Keratinocyte (primary cell): ENCODE results near the gene ZNF701. TPM values are rescaled to one million over a fixed set of nuclear protein-coding genes. Genes with fewer than 3 reads are reported as not detected.

Source experiments
- DNase-seq: peaks from one replicate; pipeline ENCODE4 v3.0.0-alpha.2; 2011; ENCODE audit warnings: low read depth, missing footprints, low spot score
- FAIRE-seq: peaks from 2 replicates; lab custom pipeline; 2011; peaks lifted over from hg19 to GRCh38; lab: Jason Lieb, UNC
- H2AFZ ChIP-seq: 2 replicates; pipeline ENCODE4 v1.6.0; 2012; ENCODE audit warnings: low read length, control low read depth, inconsistent platforms; ENCODE audit not compliant: control insufficient read depth
- H3K27ac ChIP-seq: 2 replicates; pipeline ENCODE4 v1.5.1; 2011; ENCODE audit warnings: low read length; ENCODE audit not compliant: control insufficient read depth, insufficient read depth
- H3K27me3 ChIP-seq: 3 replicates; pipeline ENCODE4 v1.6.0; 2011; ENCODE audit warnings: low read length; ENCODE audit not compliant: control insufficient read depth, insufficient read depth; ENCODE audit errors: extremely low read depth
- H3K36me3 ChIP-seq, 2 experiments: 2 replicates in 1 of 2; 3 replicates in 1 of 2; pipeline ENCODE4 v1.5.1; 2011; ENCODE audit warnings: low read length in 2 of 2, mild to moderate bottlenecking in 1 of 2; ENCODE audit not compliant: control insufficient read depth in 2 of 2, insufficient read depth in 2 of 2; ENCODE audit errors: extremely low read depth in 1 of 2
- H3K4me1 ChIP-seq: 3 replicates; pipeline ENCODE4 v1.5.1; 2011; ENCODE audit warnings: low read length; ENCODE audit not compliant: control insufficient read depth, insufficient read depth; ENCODE audit errors: extremely low read depth
- H3K4me2 ChIP-seq: 3 replicates; pipeline ENCODE4 v1.6.0; 2011; ENCODE audit warnings: low read depth, low read length; ENCODE audit not compliant: control insufficient read depth, insufficient read depth; ENCODE audit errors: extremely low read depth
- H3K4me3 ChIP-seq, 3 experiments: fragments of 200-600 bp in 1 of 3; sonication (generic) in 1 of 3; 2 replicates in 2 of 3; 3 replicates in 1 of 3; pipeline ENCODE4 v1.5.1; 2011 to 2016; ENCODE audit warnings: low read length in 3 of 3, mild to moderate bottlenecking in 3 of 3, control low read depth in 2 of 3, inconsistent platforms in 1 of 3, low read depth in 1 of 3, mixed read lengths in 1 of 3, mixed run types in 1 of 3, moderate library complexity in 1 of 3; ENCODE audit not compliant: control insufficient read depth in 2 of 3, insufficient read depth in 2 of 3; ENCODE audit errors: extremely low read depth in 1 of 3
- H3K79me2 ChIP-seq: 2 replicates; pipeline ENCODE4 v1.6.0; 2012; ENCODE audit warnings: low read length; ENCODE audit not compliant: control insufficient read depth, insufficient read depth
- H3K9ac ChIP-seq: 3 replicates; pipeline ENCODE4 v1.6.0; 2011; ENCODE audit warnings: low read length; ENCODE audit not compliant: control insufficient read depth, insufficient read depth; ENCODE audit errors: extremely low read depth
- H3K9me1 ChIP-seq: 3 replicates; pipeline ENCODE4 v1.6.0; 2011; ENCODE audit warnings: low read length; ENCODE audit not compliant: control insufficient read depth, insufficient read depth; ENCODE audit errors: extremely low read depth
- H3K9me3 ChIP-seq: 2 replicates; pipeline ENCODE4 v1.5.1; 2012; ENCODE audit warnings: low read depth, low read length; ENCODE audit not compliant: control insufficient read depth
- H4K20me1 ChIP-seq: 3 replicates; pipeline ENCODE4 v1.6.0; 2011; ENCODE audit warnings: low read length; ENCODE audit not compliant: control insufficient read depth, insufficient read depth; ENCODE audit errors: extremely low read depth
- EZH2 ChIP-seq: IDR thresholded peaks from one replicate; pipeline ENCODE4 v1.6.1; 2012; ENCODE audit warnings: inconsistent platforms, mild to moderate bottlenecking, low read length, moderate library complexity
- dilution Hi-C: fragments of 300-500 bp; cut with MboI; formaldehyde crosslinking; loops from one replicate; pipeline ENCODE4 v1.7.0; 2020; ENCODE audit warnings: low sequenced_read_pairs; ENCODE audit not compliant: extremely low pct_ligation_motif_present
- polyA plus RNA-seq, 5 experiments: library from polyadenylated mRNA; depleted of rRNA in 3 of 5; stranded (reverse) in 3 of 5; stranded (forward) in 1 of 5; unstranded in 1 of 5; fragments of >200 nt; gene quantifications; 1 replicate in 1 of 5; 2 replicates in 3 of 5; 3 replicates in 1 of 5; pipeline versions ENCODE4 v1.2.1 to v1.2.3, GENCODE V29; 2011 to 2012; ENCODE audit warnings: missing spikeins in 2 of 5, low read depth in 1 of 5, low replicate concordance in 1 of 5
- TF ChIP-seq, protein P1 (sequence below), 3 experiments: IDR thresholded peaks in 1 of 3; conservative IDR thresholded peaks in 1 of 3; optimal IDR thresholded peaks in 1 of 3; 2 replicates in 2 of 3; 3 replicates in 1 of 3; pipeline versions ENCODE3 to v1.5.1; 2011; ENCODE audit warnings: low read length in 3 of 3, mild to moderate bottlenecking in 3 of 3, moderate library complexity in 2 of 3, control low read depth in 1 of 3, inconsistent platforms in 1 of 3; ENCODE audit not compliant: insufficient read depth in 2 of 3; ENCODE audit errors: extremely low read depth in 1 of 3

The ZNF701 gene
- polyA plus RNA-seq, 1 donor (not counting 4 experiments of a cell fraction or from before 2014, with no cell fraction given), result 7.2 TPM

- Histone ChIP-seq H3K27me3 (no peaks in the 10 kb centered on the region), H3K9me3 (peaks cover 33% of the 10 kb centered on the region), H2AFZ (no peak overlapping the region), H3K36me3 (peaks cover 12 to 22% of the 10 kb centered on the region in 2 experiments), H4K20me1 (no peaks in the 10 kb centered on the region), H3K9ac (no peak overlapping the region), H3K79me2 (peaks cover 2% of the 10 kb centered on the region), H3K9me1 (no peaks in the 10 kb centered on the region), H3K4me3 (no peak overlapping the region), H3K4me1 (no peaks in the 10 kb centered on the region), H3K27ac (no peak overlapping the region), H3K4me2 (no peak overlapping the region)
- TF ChIP-seq, protein P1, sequence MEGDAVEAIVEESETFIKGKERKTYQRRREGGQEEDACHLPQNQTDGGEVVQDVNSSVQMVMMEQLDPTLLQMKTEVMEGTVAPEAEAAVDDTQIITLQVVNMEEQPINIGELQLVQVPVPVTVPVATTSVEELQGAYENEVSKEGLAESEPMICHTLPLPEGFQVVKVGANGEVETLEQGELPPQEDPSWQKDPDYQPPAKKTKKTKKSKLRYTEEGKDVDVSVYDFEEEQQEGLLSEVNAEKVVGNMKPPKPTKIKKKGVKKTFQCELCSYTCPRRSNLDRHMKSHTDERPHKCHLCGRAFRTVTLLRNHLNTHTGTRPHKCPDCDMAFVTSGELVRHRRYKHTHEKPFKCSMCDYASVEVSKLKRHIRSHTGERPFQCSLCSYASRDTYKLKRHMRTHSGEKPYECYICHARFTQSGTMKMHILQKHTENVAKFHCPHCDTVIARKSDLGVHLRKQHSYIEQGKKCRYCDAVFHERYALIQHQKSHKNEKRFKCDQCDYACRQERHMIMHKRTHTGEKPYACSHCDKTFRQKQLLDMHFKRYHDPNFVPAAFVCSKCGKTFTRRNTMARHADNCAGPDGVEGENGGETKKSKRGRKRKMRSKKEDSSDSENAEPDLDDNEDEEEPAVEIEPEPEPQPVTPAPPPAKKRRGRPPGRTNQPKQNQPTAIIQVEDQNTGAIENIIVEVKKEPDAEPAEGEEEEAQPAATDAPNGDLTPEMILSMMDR (optimal IDR thresholded peaks at IDR 0.05 in 1 of 3, IDR thresholded peaks at IDR 0.05 in 1 of 3, conservative IDR thresholded peaks at IDR 0.05 in 1 of 3; ENCODE audit: extremely low read depth in 1 of 3, insufficient read depth in 2 of 3, low read length in 3 of 3), result no peak
- no peak for TF ChIP-seq EZH2
- no peak for FAIRE-seq
- dilution Hi-C loops, result no loop called here
- DNase-seq, result no peak
Observed at GRCh38 chr19:52613299-52613906, 43.3 kb downstream of the ZNF701 start.

DNA sequence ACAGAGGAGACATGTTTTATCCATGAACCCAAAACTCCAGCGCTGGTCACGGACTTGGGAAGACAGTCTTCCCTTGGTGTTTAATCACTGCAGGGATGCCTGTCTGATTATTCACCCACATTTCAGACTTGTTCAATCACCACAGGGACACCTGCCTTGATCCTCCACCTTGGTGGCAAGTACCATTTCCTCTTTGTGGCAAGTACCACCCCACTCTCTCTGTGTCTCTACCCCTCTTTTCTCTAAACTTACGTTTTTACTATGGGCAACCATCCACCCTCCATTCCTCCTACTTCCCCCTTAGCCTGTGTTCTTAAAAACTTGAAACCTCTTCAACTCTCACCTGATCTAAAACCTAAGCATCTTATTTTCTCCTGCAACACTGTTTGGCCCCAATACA lies 51.3 kb downstream of the ZNF701 start:
- FAIRE-seq (no peak), DNase-seq (no peak)
- H2AFZ ChIP-seq, result no peak overlapping the region
- H3K4me1 ChIP-seq, result no peaks in the 10 kb centered on the region
- H3K9ac ChIP-seq, result no peak overlapping the region
- H4K20me1 ChIP-seq, result no peaks in the 10 kb centered on the region
- dilution Hi-C loops, result no loop called here
- H3K36me3 ChIP-seq, result peaks cover 3 to 19% of the 10 kb centered on the region in 2 experiments
- H3K27me3 ChIP-seq, result no peaks in the 10 kb centered on the region
- H3K9me3 ChIP-seq, result peaks cover 3% of the 10 kb centered on the region
- TF ChIP-seq EZH2, result no peak
- TF ChIP-seq, protein P1 (optimal IDR thresholded peaks at IDR 0.05 in 1 of 3, IDR thresholded peaks at IDR 0.05 in 1 of 3, conservative IDR thresholded peaks at IDR 0.05 in 1 of 3; ENCODE audit: extremely low read depth in 1 of 3, insufficient read depth in 2 of 3, low read length in 3 of 3), result no peak
- no peak overlapping the region for H3K27ac ChIP-seq
- H3K79me2 ChIP-seq, result peaks cover 2% of the 10 kb centered on the region
- H3K9me1 ChIP-seq, result no peaks in the 10 kb centered on the region
- no peak overlapping the region for H3K4me3 ChIP-seq
- H3K4me2 ChIP-seq, result no peak overlapping the region
